ENCODE measurements around the gene RNU4-1. TPM values are rescaled to one million over a fixed set of nuclear protein-coding genes. Genes with fewer than 3 reads are reported as not detected.

The RNU4-1 gene
- total and polyA plus RNA-seq, 9 of the 15 experiments (the other 6 are each of a cell fraction or from before 2014, with no cell fraction given), result under 0.01 to 19,719 (median 3,563) TPM; not detected in 4

DNA sequence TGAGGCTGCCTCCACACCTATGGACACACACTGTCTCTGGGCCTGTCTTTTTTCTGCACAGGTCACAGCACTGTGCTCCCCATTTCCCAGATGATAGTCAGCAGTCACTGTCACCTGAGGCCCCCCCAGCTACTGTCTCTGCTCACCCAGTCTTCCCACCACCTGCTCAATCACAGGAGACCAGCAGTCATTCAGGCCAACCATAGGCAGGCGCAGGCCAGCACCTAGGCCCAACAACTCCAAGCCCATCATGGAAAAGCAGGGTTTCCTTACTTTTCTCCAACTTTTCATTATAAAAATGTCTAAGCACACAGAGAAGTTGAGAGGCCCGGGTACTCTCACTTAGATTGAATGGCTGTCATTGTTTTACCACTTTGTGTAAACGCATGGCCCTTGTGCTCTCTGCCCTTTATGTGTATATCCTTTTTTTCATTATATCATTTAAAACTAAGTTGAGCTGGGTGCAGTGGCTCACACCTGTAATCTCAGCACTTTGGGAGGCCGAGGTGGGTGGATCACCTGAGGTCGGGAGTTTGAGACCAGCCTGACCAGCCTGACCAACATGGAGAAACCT is 34.6 kb downstream of the RNU4-1 start:
- H4K20me1 ChIP-seq (replicated peaks; ENCODE audit: control insufficient read depth, insufficient read depth, low read length), result peaks cover 6% of the 10 kb centered on the region; the same call in 1 of the 2 replicates
- H3K9me3 ChIP-seq (replicated peaks; ENCODE audit: control insufficient read depth, insufficient read depth, low read depth, low read length), result no peaks in the 10 kb centered on the region
- H3K27ac ChIP-seq (ENCODE audit: extremely low read depth, low read depth, low read length), result no peak overlapping the region
- no peak for DNase-seq (ENCODE audit: extremely low read depth in 1 of 4, low spot score in 3 of 4)
- intact Hi-C loops (cut with micrococcal nuclease) (no loop called here), in situ Hi-C loops (cut with MboI) (no loop called here)
- no peaks in the 10 kb centered on the region for H3K27me3 ChIP-seq (ENCODE audit: control insufficient read depth in 2 of 2, insufficient read depth in 2 of 2, low read length in 2 of 2)
- CTCF ChIA-PET (ENCODE audit: low intra/inter-chr PET ratio), result no interaction called here
- peaks cover 42% of the 10 kb centered on the region; the same call in 2 of the 3 replicates for H3K79me2 ChIP-seq (ENCODE audit: control insufficient read depth, insufficient read depth, low read length)
- H3K9me1 ChIP-seq (ENCODE audit: control insufficient read depth, insufficient read depth, low read length), result no peaks in the 10 kb centered on the region
- no TSS peak for BruUV-seq (replicated peaks)
- 93% methylated on average over 5 of the region's 5 CpGs for WGBS (ENCODE audit: insufficient coverage, low coverage, missing lambda C conversion rate)
- POLR2A ChIA-PET, result interaction anchor here (0.6 to 10.5 kb wide), 5 partner anchors 9 to 60 kb away, joined by 3 to 110 read pairs (median 13); partner anchors contain the start of genes GCN1, RNU4-2 and RPLP0
- no peak overlapping the region for H3K4me3 ChIP-seq
- H3K36me3 ChIP-seq (ENCODE audit: control insufficient read depth, insufficient read depth, low read length), result peaks cover 13% of the 10 kb centered on the region; the same call in 2 of the 3 replicates
- no peak overlapping the region for H2AFZ ChIP-seq (ENCODE audit: low read depth, low read length)
- peaks cover 19% of the 10 kb centered on the region in 2 experiments; a peak in 4 of 5 replicates for H3K4me1 ChIP-seq (replicated peaks in 1 of 2; ENCODE audit: control insufficient read depth in 2 of 2, insufficient read depth in 2 of 2, low read length in 2 of 2)
- H3K9ac ChIP-seq (ENCODE audit: insufficient read depth in 1 of 2, low read depth in 2 of 2, low read length in 2 of 2), result no peak overlapping the region
- FAIRE-seq, result no peak
- H3K4me2 ChIP-seq (ENCODE audit: insufficient read depth, low read length), result no peak overlapping the region
- no peak for ATAC-seq
- no peak for TF ChIP-seq ZNF253 (CRISPR knock-in tag; conservative IDR thresholded peaks at IDR 0.05)
- TF ChIP-seq, protein P1, sequence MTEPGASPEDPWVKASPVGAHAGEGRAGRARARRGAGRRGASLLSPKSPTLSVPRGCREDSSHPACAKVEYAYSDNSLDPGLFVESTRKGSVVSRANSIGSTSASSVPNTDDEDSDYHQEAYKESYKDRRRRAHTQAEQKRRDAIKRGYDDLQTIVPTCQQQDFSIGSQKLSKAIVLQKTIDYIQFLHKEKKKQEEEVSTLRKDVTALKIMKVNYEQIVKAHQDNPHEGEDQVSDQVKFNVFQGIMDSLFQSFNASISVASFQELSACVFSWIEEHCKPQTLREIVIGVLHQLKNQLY (CRISPR knock-in tag; conservative IDR thresholded peaks at IDR 0.05), result no peak
- TF ChIP-seq, protein P2, sequence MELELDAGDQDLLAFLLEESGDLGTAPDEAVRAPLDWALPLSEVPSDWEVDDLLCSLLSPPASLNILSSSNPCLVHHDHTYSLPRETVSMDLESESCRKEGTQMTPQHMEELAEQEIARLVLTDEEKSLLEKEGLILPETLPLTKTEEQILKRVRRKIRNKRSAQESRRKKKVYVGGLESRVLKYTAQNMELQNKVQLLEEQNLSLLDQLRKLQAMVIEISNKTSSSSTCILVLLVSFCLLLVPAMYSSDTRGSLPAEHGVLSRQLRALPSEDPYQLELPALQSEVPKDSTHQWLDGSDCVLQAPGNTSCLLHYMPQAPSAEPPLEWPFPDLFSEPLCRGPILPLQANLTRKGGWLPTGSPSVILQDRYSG (tag; conservative IDR thresholded peaks at IDR 0.05; ENCODE audit: low read depth), result no peak
- TF ChIP-seq GABPB2 (CRISPR knock-in tag; conservative IDR thresholded peaks at IDR 0.05), result no peak
- TF ChIP-seq, protein P3, sequence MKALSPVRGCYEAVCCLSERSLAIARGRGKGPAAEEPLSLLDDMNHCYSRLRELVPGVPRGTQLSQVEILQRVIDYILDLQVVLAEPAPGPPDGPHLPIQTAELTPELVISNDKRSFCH (CRISPR knock-in tag; IDR thresholded peaks at IDR 0.05), result no peak
- TF ChIP-seq, protein P3 (tag; IDR thresholded peaks at IDR 0.05), result no peak
- TF ChIP-seq ZNF57 (CRISPR knock-in tag; IDR thresholded peaks at IDR 0.05), result no peak
- TF ChIP-seq ZNF324 (CRISPR knock-in tag; IDR thresholded peaks at IDR 0.05), result no peak
- no peak for TF ChIP-seq ETV6 (IDR thresholded peaks at IDR 0.05; ENCODE audit: borderline replicate concordance in 1 of 2, low read depth in 2 of 2, low read length in 1 of 2)
- no peak for TF ChIP-seq ETV6 (CRISPR knock-in tag; IDR thresholded peaks at IDR 0.05; ENCODE audit: borderline replicate concordance)
- no peak for TF ChIP-seq NR4A1 (CRISPR knock-in tag; IDR thresholded peaks at IDR 0.05)
- TF ChIP-seq NR4A1 (tag; IDR thresholded peaks at IDR 0.05), result no peak
- no peak for TF ChIP-seq LCOR (CRISPR knock-in tag; IDR thresholded peaks at IDR 0.05)
- no peak for TF ChIP-seq ZNF239 (CRISPR knock-in tag; IDR thresholded peaks at IDR 0.05)
- TF ChIP-seq TOE1 (IDR thresholded peaks at IDR 0.05; ENCODE audit: borderline replicate concordance), result no peak
- no peak for TF ChIP-seq TOE1 (CRISPR knock-in tag; IDR thresholded peaks at IDR 0.05; ENCODE audit: borderline replicate concordance, low read depth)
- TF ChIP-seq ZNF586 (CRISPR knock-in tag; conservative IDR thresholded peaks at IDR 0.05), result no peak
- no peak for TF ChIP-seq ZBTB17 (CRISPR knock-in tag; IDR thresholded peaks at IDR 0.05)
- TF ChIP-seq, protein P4, sequence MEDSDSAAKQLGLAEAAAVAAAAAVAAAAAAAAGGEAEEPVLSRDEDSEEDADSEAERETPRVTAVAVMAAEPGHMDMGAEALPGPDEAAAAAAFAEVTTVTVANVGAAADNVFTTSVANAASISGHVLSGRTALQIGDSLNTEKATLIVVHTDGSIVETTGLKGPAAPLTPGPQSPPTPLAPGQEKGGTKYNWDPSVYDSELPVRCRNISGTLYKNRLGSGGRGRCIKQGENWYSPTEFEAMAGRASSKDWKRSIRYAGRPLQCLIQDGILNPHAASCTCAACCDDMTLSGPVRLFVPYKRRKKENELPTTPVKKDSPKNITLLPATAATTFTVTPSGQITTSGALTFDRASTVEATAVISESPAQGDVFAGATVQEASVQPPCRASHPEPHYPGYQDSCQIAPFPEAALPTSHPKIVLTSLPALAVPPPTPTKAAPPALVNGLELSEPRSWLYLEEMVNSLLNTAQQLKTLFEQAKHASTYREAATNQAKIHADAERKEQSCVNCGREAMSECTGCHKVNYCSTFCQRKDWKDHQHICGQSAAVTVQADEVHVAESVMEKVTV (CRISPR knock-in tag; IDR thresholded peaks at IDR 0.05), result no peak
